Measurements from ENCODE around the gene BRSK2. TPM values are rescaled to one million over a fixed set of nuclear protein-coding genes. Genes with fewer than 3 reads are reported as not detected.

BRSK2 gene
- total RNA-seq, 3 donors from 2014 or later: 0.58 to 4.3 (median 0.60) TPM

- TF ChIP-seq CTCF (IDR thresholded peaks at IDR 0.05): no peak
- H3K4me1 ChIP-seq (ENCODE audit: low read depth): no peaks in the 10 kb centered on the region
- H3K36me3 ChIP-seq (ENCODE audit: low read depth): no peaks in the 10 kb centered on the region
- H3K9me3 ChIP-seq: peaks cover 11% of the 10 kb centered on the region
- no peak overlapping the region for H3K4me3 ChIP-seq
- DNase-seq (peak in 1 of 3 donors; percentile 10), ATAC-seq (no peak)
- intact Hi-C loops (cut with DNase I, micrococcal nuclease): no loop called here
Observed at GRCh38 chr11:1371026-1371325, 18.8 kb upstream of the BRSK2 start.

GRCh38 chr11:1371377-1371776 is 18.4 kb upstream of the BRSK2 start:
- ATAC-seq: no peak
- intact Hi-C loops (cut with DNase I, micrococcal nuclease): no loop called here
- no peaks in the 10 kb centered on the region for H3K36me3 ChIP-seq (ENCODE audit: low read depth)
- no peak for TF ChIP-seq CTCF (IDR thresholded peaks at IDR 0.05)
- H3K4me1 ChIP-seq (ENCODE audit: low read depth): no peaks in the 10 kb centered on the region
- no peak overlapping the region for H3K4me3 ChIP-seq
- H3K9me3 ChIP-seq: peaks cover 8% of the 10 kb centered on the region
- peak in 1 of 3 donors; percentile 12 for DNase-seq

- H3K36me3 ChIP-seq (ENCODE audit: low read depth): no peaks in the 10 kb centered on the region
- no peak overlapping the region for H3K4me3 ChIP-seq
- TF ChIP-seq CTCF (IDR thresholded peaks at IDR 0.05): no peak
- no peak for ATAC-seq
- intact Hi-C loops (cut with DNase I, micrococcal nuclease): no loop called here
- peaks cover 2% of the 10 kb centered on the region for H3K9me3 ChIP-seq
- H3K4me1 ChIP-seq (ENCODE audit: low read depth): no peaks in the 10 kb centered on the region
- peak in 1 of 3 donors; percentile 13 for DNase-seq
Observed at GRCh38 chr11:1371836-1372465, 17.8 kb upstream of the BRSK2 start.

- ATAC-seq (no peak), DNase-seq (peak in 1 of 3 donors; percentile 5)
- Histone ChIP-seq H3K4me1 (ENCODE audit: low read depth) (no peaks in the 10 kb centered on the region), H3K4me3 (no peak overlapping the region), H3K36me3 (ENCODE audit: low read depth) (no peaks in the 10 kb centered on the region), H3K9me3 (no peaks in the 10 kb centered on the region)
- intact Hi-C loops (cut with DNase I, micrococcal nuclease): no loop called here
- TF ChIP-seq CTCF (IDR thresholded peaks at IDR 0.05): no peak
Observed at GRCh38 chr11:1372660-1373059, 17.1 kb upstream of the BRSK2 start.

GRCh38 chr11:1373536-1374214 is 16.1 kb upstream of the BRSK2 start:
- H3K36me3 ChIP-seq (ENCODE audit: low read depth): no peaks in the 10 kb centered on the region
- no peaks in the 10 kb centered on the region for H3K9me3 ChIP-seq
- TF ChIP-seq CTCF (IDR thresholded peaks at IDR 0.05): no peak
- intact Hi-C loops (cut with DNase I, micrococcal nuclease): no loop called here
- DNase-seq (peak in 1 of 3 donors; percentile 5), ATAC-seq (no peak)
- no peak overlapping the region for H3K4me3 ChIP-seq
- no peaks in the 10 kb centered on the region for H3K4me1 ChIP-seq (ENCODE audit: low read depth)
